HepG2 (cell line): Measurements from ENCODE around the gene ADCK2. TPM values are rescaled to one million over a fixed set of nuclear protein-coding genes. Genes with fewer than 3 reads are reported as not detected.
A peak's percentile ranks its signal among the peaks of the same experiment; 100 is the strongest.

Experiments used
- ATAD3A ChIP-seq: sonication (generic); formaldehyde crosslinking; IDR thresholded peaks from 2 replicates; pipeline ENCODE4 v1.4.0; 2020; ENCODE audit warnings: missing genetic modification reagents
- CHD2 ChIP-seq: IDR thresholded peaks from 2 replicates; pipeline ENCODE4 v1.6.1; 2011; ENCODE audit warnings: low read depth, low read length, improper control_type of control experiment
- KAT7 ChIP-seq: IDR thresholded peaks from 2 replicates; pipeline ENCODE4 v1.6.1; 2018; ENCODE audit warnings: borderline replicate concordance, missing compliant biosample characterization
- MBNL3 ChIP-seq: fragments of 250-450 bp; sonication (Bioruptor Pico); conservative IDR thresholded peaks from 2 replicates; pipeline ENCODE4 v1.8.0; 2022; ENCODE audit warnings: mild to moderate bottlenecking, inconsistent platforms
- NFE2L2 ChIP-seq: fragments of 150-350 bp; IDR thresholded peaks from 2 replicates; pipeline ENCODE4 v1.6.1; 2014; ENCODE audit warnings: low read length
- NR0B2 ChIP-seq: sonication (generic); formaldehyde crosslinking; IDR thresholded peaks from 2 replicates; pipeline ENCODE4 v1.4.0; 2020; ENCODE audit warnings: mild to moderate bottlenecking, missing genetic modification reagents
- SUZ12 ChIP-seq: fragments of 150-350 bp; IDR thresholded peaks from 2 replicates; pipeline ENCODE4 v1.6.1; 2014; ENCODE audit warnings: low read depth, low read length
- XRCC5 ChIP-seq: fragments of 200-400 bp; formaldehyde crosslinking; optimal IDR thresholded peaks from 2 replicates; pipeline ENCODE3; 2017; ENCODE audit warnings: mild to moderate bottlenecking, low read length
- ZBTB44 ChIP-seq: sonication (generic); formaldehyde crosslinking; IDR thresholded peaks from 2 replicates; pipeline ENCODE4 v1.4.0; 2020; ENCODE audit warnings: missing genetic modification reagents
- ZC3H4 ChIP-seq: sonication (generic); formaldehyde crosslinking; IDR thresholded peaks from 2 replicates; pipeline ENCODE4 v1.4.0; 2020; ENCODE audit warnings: missing genetic modification reagents, borderline replicate concordance
- ZFP1 ChIP-seq: IDR thresholded peaks from 2 replicates; pipeline ENCODE4 v1.6.1; 2016
- ZNF101 ChIP-seq: sonication (generic); formaldehyde crosslinking; IDR thresholded peaks from 2 replicates; pipeline ENCODE4 v1.4.0; 2020; ENCODE audit warnings: mild to moderate bottlenecking, low read depth, missing genetic modification reagents, borderline replicate concordance
- ZNF33B ChIP-seq: sonication (generic); formaldehyde crosslinking; IDR thresholded peaks from 2 replicates; pipeline ENCODE4 v1.5.1; 2020; ENCODE audit warnings: mild to moderate bottlenecking, missing genetic modification reagents
- ZNF350 ChIP-seq: sonication (generic); formaldehyde crosslinking; IDR thresholded peaks from 2 replicates; pipeline ENCODE4 v1.4.0; 2020; ENCODE audit warnings: mild to moderate bottlenecking, low read depth, missing genetic modification reagents, borderline replicate concordance
- ZNF543 ChIP-seq: sonication (generic); formaldehyde crosslinking; IDR thresholded peaks from 2 replicates; pipeline ENCODE4 v1.4.0; 2020; ENCODE audit warnings: mild to moderate bottlenecking, missing genetic modification reagents
- ZNF572 ChIP-seq: sonication (generic); formaldehyde crosslinking; IDR thresholded peaks from 2 replicates; pipeline ENCODE4 v1.5.1; 2020; ENCODE audit warnings: mild to moderate bottlenecking, missing genetic modification reagents
- ZNF589 ChIP-seq: sonication (generic); formaldehyde crosslinking; conservative IDR thresholded peaks from 2 replicates; pipeline ENCODE4 v1.8.0; 2022; ENCODE audit warnings: mild to moderate bottlenecking, moderate library complexity, missing genetic modification reagents
- ZNF598 ChIP-seq: sonication (generic); formaldehyde crosslinking; IDR thresholded peaks from 2 replicates; pipeline ENCODE4 v1.5.1; 2020; ENCODE audit warnings: mild to moderate bottlenecking, missing genetic modification reagents, borderline replicate concordance
- ZNF816 ChIP-seq: sonication (generic); formaldehyde crosslinking; IDR thresholded peaks from 2 replicates; pipeline ENCODE4 v1.8.0; 2022; ENCODE audit warnings: missing genetic modification reagents, mild to moderate bottlenecking, borderline replicate concordance
- ZNF841 ChIP-seq: sonication (generic); formaldehyde crosslinking; IDR thresholded peaks from 2 replicates; pipeline ENCODE4 v1.8.1; 2023; ENCODE audit warnings: missing genetic modification reagents, borderline replicate concordance
- polyA plus RNA-seq, 8 experiments: library from polyadenylated mRNA; depleted of rRNA in 3 of 8; stranded (reverse) in 7 of 8; unstranded in 1 of 8; fragments of >200 nt; fragmentation: Illumina TruSeq in 4 of 8; extraction: Trizol in 4 of 8; gene quantifications; 2 replicates each; pipeline versions ENCODE4 v1.2.1 to v1.2.3, GENCODE V29; 2011 to 2016; ENCODE audit warnings: low read depth in 4 of 8, missing spikeins in 1 of 8, mixed read lengths in 1 of 8; ENCODE audit not compliant: insufficient read depth in 1 of 8
- total RNA-seq, 5 experiments: library from RNA; depleted of rRNA; stranded (reverse); fragments of >200 nt; fragmentation: Illumina TruSeq; extraction: Trizol; gene quantifications; 2 replicates each; pipeline ENCODE4 v1.2.3, GENCODE V29; 2016; ENCODE audit warnings: low read depth in 1 of 5
- TF ChIP-seq, protein P1 (sequence below), 2 experiments: fragments of 450-650 bp in 1 of 2; sonication (generic) in 1 of 2; formaldehyde crosslinking; IDR thresholded peaks; 2 replicates each; pipeline versions ENCODE4 v1.5.0 to v1.8.0; 2020 to 2022; ENCODE audit warnings: mild to moderate bottlenecking in 1 of 2, missing genetic modification reagents in 1 of 2
- TF ChIP-seq, protein P2 (sequence below): sonication (generic); formaldehyde crosslinking; IDR thresholded peaks from 2 replicates; pipeline ENCODE4 v1.5.1; 2020; ENCODE audit warnings: missing genetic modification reagents, mild to moderate bottlenecking, borderline replicate concordance
- TF ChIP-seq, protein P3 (sequence below): sonication (generic); formaldehyde crosslinking; IDR thresholded peaks from 2 replicates; pipeline ENCODE4 v1.8.1; 2023; ENCODE audit warnings: mild to moderate bottlenecking, inconsistent platforms, moderate library complexity, missing genetic modification reagents, borderline replicate concordance

Gene ADCK2
- total and polyA plus RNA-seq, 2 of the 13 experiments (the other 11 are each of a cell fraction or from before 2014, with no cell fraction given), result 8.6 to 18.8 TPM

DNA sequence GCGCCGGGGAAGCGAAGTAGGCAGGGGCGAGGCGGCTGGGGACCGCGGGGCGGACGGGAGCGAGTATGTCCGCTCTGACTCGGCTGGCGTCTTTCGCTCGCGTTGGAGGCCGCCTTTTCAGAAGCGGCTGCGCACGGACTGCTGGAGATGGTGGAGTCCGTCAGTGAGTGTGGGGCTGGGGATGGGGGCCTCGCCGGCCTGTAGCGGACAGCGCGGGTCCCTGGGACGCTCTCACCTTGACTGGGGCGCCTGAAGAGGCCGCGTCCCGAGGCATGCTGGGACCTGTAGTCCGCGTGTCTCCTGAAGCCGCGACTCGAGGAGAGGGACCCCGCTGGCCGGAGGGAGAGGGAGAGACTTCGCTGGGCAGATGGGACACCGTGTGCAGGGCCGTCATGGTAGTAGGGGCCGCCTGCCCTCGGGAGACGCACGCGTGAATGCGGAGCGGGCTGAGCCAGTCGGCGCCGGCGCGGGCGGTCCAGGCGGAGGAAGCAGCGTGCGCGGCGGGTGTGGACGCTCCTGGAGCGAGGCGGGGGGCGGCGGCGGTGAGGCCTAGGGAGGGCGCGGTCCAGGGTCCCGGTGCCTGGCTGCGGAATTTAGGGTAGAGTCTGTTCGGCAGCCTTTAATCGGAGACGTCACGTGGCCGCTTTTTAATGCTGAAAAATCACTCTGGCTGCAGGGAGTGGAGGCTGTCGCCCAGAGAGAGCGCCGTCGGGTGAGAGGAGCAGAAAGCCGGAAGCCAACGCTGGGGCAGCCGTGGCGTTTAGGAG lies 24.1 kb downstream of the ADCK2 start, which contains the start of gene NDUFB2 (continued):
- TF ChIP-seq, protein P1, sequence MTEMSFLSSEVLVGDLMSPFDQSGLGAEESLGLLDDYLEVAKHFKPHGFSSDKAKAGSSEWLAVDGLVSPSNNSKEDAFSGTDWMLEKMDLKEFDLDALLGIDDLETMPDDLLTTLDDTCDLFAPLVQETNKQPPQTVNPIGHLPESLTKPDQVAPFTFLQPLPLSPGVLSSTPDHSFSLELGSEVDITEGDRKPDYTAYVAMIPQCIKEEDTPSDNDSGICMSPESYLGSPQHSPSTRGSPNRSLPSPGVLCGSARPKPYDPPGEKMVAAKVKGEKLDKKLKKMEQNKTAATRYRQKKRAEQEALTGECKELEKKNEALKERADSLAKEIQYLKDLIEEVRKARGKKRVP (CRISPR knock-in tag; IDR thresholded peaks at IDR 0.05), result 0 out of 4 replicates have a peak, but pooled peaks of 1 of the 2 experiments have one; percentile 4
- TF ChIP-seq ZC3H4 (no peak), ZNF589 (peak; percentile 89), ATAD3A (CRISPR knock-in tag) (no peak), ZFP1 (CRISPR knock-in tag) (no peak), NFE2L2 (no peak), NR0B2 (no peak), XRCC5 (no peak), MBNL3 (CRISPR knock-in tag) (no peak), ZBTB44 (no peak), ZNF816 (CRISPR knock-in tag) (no peak; the same call in 1 of the 2 replicates), KAT7 (CRISPR knock-in tag) (no peak; the same call in 1 of the 2 replicates), SUZ12 (peak; percentile 41; the same call in 1 of the 2 replicates), ZNF101 (CRISPR knock-in tag) (no peak), ZNF350 (CRISPR knock-in tag) (peak; percentile 89), ZNF598 (CRISPR knock-in tag) (no peak), ZNF572 (CRISPR knock-in tag) (peak; percentile 78; the same call in 1 of the 2 replicates), CHD2 (no peak), ZNF841 (no peak), ZNF543 (CRISPR knock-in tag) (peak; percentile 98), ZNF33B (CRISPR knock-in tag) (0 out of 2 replicates have a peak, but pooled peaks have one; percentile 16)
- TF ChIP-seq, protein P2, sequence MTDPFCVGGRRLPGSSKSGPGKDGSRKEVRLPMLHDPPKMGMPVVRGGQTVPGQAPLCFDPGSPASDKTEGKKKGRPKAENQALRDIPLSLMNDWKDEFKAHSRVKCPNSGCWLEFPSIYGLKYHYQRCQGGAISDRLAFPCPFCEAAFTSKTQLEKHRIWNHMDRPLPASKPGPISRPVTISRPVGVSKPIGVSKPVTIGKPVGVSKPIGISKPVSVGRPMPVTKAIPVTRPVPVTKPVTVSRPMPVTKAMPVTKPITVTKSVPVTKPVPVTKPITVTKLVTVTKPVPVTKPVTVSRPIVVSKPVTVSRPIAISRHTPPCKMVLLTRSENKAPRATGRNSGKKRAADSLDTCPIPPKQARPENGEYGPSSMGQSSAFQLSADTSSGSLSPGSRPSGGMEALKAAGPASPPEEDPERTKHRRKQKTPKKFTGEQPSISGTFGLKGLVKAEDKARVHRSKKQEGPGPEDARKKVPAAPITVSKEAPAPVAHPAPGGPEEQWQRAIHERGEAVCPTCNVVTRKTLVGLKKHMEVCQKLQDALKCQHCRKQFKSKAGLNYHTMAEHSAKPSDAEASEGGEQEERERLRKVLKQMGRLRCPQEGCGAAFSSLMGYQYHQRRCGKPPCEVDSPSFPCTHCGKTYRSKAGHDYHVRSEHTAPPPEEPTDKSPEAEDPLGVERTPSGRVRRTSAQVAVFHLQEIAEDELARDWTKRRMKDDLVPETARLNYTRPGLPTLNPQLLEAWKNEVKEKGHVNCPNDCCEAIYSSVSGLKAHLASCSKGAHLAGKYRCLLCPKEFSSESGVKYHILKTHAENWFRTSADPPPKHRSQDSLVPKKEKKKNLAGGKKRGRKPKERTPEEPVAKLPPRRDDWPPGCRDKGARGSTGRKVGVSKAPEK (CRISPR knock-in tag), result no peak
- TF ChIP-seq, protein P3, sequence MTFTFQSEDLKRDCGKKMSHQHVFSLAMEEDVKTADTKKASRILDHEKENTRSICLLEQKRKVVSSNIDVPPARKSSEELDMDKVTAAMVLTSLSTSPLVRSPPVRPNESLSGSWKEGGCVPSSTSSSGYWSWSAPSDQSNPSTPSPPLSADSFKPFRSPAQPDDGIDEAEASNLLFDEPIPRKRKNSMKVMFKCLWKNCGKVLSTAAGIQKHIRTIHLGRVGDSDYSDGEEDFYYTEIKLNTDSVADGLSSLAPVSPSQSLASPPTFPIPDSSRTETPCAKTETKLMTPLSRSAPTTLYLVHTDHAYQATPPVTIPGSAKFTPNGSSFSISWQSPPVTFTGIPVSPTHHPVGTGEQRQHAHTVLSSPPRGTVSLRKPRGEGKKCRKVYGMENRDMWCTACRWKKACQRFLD (CRISPR knock-in tag), result peak; percentile 48
